Adrenal gland (tissue), 12 donors: ENCODE data around the gene RABL2A. TPM values are rescaled to one million over a fixed set of nuclear protein-coding genes. Genes with fewer than 3 reads are reported as not detected.
"Not testable (repeated sequence)": the region's sequence is repeated elsewhere in the genome, so short reads cannot be mapped to it uniquely, and the experiment has no call there.

Experiments
- DNase-seq, 7 donors: peaks; one replicate each; pipeline ENCODE4 v3.0.0-alpha.2; 2019 to 2020
- H3K27ac ChIP-seq, 5 donors: fragments of 200-600 bp; sonication (generic) in 4 of 5; 1 replicate in 3 of 5; 2 replicates in 2 of 5; pipeline versions ENCODE4 v1.5.1 to v1.8.0; 2016 to 2020; ENCODE audit warnings: mild to moderate bottlenecking in 1 of 5
- H3K27me3 ChIP-seq: fragments of 200-600 bp; 2 replicates; pipeline ENCODE4 v1.8.0; 2021
- H3K36me3 ChIP-seq, 2 donors: fragments of 200-600 bp; replicated peaks in 1 of 2; 1 replicate in 1 of 2; 2 replicates in 1 of 2; pipeline versions ENCODE4 v1.5.1 to v1.8.0; 2018 to 2022
- H3K4me1 ChIP-seq, 2 donors: fragments of 200-600 bp; replicated peaks in 1 of 2; 1 replicate in 1 of 2; 2 replicates in 1 of 2; pipeline versions ENCODE4 v1.5.1 to v1.8.0; 2018 to 2021
- H3K4me3 ChIP-seq, 4 donors: fragments of 200-600 bp; sonication (generic) in 3 of 4; one replicate each; pipeline ENCODE4 v1.5.1; 2016 to 2018
- H3K9me3 ChIP-seq, 3 donors: fragments of 200-600 bp; sonication (generic) in 1 of 3; replicated peaks in 1 of 3; 1 replicate in 2 of 3; 2 replicates in 1 of 3; pipeline versions ENCODE4 v1.5.1 to v1.8.0; 2016 to 2021
- CTCF ChIP-seq, 6 experiments: fragments of 450-650 bp in 4 of 6; fragments of 200-600 bp in 2 of 6; sonication (generic) in 1 of 6; IDR thresholded peaks; 1 replicate in 5 of 6; 2 replicates in 1 of 6; pipeline versions ENCODE4 v1.5.1 to v1.8.0; 2016 to 2021; ENCODE audit warnings: antibody characterized with exemption in 6 of 6, mild to moderate bottlenecking in 2 of 6, moderate library complexity in 1 of 6
- POLR2A ChIP-seq, 2 donors: fragments of 450-650 bp; IDR thresholded peaks; one replicate each; pipeline ENCODE4 v1.6.1; 2017; ENCODE audit warnings: antibody characterized with exemption in 2 of 2, mild to moderate bottlenecking in 2 of 2, moderate library complexity in 1 of 2
- WGBS, 4 donors: extraction: QIAGEN DNeasy Blood & Tissue Kit in 2 of 4; methylation state at CpG; one replicate each; pipeline versions ENCODE4 v1.1.5 to v1.1.7; 2013 to 2017; 5-methylcytosine and 5-hydroxymethylcytosine counted together
- intact Hi-C, 2 donors: fragments of 100-400 bp; cut with DNase I; formaldehyde crosslinking; loops; one replicate each; pipeline versions ENCODE4 v1.14.1 to v1.15.0; 2022 to 2023
- polyA plus RNA-seq, 3 donors: library from polyadenylated mRNA; stranded (reverse); fragments of 200-250 nt in 2 of 3; fragments of 350-450 nt in 1 of 3; fragmentation: Illumina TruSeq in 1 of 3; extraction: RNeasy Lipid Tissue Mini Kit (QIAGEN cat#74804) in 1 of 3; gene quantifications; one replicate each; pipeline ENCODE4 v1.2.3, GENCODE V29; 2013 to 2014
- total RNA-seq, 9 donors: library from RNA; depleted of rRNA in 4 of 9; stranded (reverse); fragments of >200 nt in 4 of 9; fragments of 120-200 nt in 1 of 9; fragmentation: NEBNext Ultra II Directional in 1 of 9; extraction: Animal tissue kit (Norgen Biotek cat#: 25700) in 1 of 9; gene quantifications; one replicate each; pipeline versions ENCODE4 v1.1.0 to v1.2.4, GENCODE V29; 2013 to 2023
- donor health status: healthy with polysubstance abuse.
- donor health status: Bipolar disorder and iron deficiency.
- donor health status: DM: yes; HTN: yes; CAD: no.
- donor health status: DM: no; HTN: no; CAD: no.
- donor health status: DM: no; HTN: no; CAD: no.
- donor health status: DM: yes; HTN: yes; CAD: no.

The RABL2A gene
- total and polyA plus RNA-seq, 12 donors, result 0.36 to 34.4 (median 10.6) TPM

DNA sequence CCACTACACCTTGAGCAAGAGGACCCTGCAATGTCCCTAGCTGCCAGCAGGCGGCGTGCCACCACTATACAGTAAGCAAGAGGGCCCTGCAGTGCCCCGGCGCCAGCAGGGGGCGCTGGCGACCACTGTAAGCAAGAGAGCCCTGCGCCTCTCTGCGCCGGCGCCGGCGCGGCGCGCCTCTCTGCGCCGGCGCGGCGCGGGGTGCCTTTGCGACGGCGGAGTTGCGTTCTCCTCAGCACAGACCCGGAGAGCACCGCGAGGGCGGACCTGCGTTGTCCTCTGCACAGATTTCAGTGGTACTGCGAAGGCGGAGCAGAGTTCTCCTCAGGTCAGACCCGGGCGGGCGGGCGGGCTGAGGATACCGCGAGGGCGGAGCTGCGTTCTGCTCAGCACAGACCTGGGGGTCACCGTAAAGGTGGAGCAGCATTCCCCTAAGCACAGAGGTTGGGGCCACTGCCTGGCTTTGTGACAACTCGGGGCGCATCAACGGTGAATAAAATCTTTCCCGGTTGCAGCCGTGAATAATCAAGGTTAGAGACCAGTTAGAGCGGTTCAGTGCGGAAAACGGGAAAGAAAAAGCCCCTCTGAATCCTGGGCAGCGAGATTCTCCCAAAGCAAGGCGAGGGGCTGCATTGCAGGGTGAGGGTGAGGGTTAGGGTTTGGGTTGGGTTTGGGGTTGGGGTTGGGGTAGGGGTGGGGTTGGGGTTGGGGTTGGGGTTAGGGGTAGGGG lies 24.9 kb upstream of the RABL2A start:
- 72 to 92% (median 86%) methylated on average over 33 to 50 of the region's 51 CpGs for WGBS, 4 donors
- H3K4me3 ChIP-seq, H3K27me3 ChIP-seq, intact Hi-C loops, H3K36me3 ChIP-seq, H3K9me3 ChIP-seq, H3K27ac ChIP-seq, H3K4me1 ChIP-seq: not testable (repeated sequence)
- peak in 6 of 7 donors; percentile 43 to 79 (median 60) for DNase-seq
- TF ChIP-seq CTCF (IDR thresholded peaks at IDR 0.05), result peak in 4 of 6 experiments; percentile 37 to 77 (median 53)

DNA sequence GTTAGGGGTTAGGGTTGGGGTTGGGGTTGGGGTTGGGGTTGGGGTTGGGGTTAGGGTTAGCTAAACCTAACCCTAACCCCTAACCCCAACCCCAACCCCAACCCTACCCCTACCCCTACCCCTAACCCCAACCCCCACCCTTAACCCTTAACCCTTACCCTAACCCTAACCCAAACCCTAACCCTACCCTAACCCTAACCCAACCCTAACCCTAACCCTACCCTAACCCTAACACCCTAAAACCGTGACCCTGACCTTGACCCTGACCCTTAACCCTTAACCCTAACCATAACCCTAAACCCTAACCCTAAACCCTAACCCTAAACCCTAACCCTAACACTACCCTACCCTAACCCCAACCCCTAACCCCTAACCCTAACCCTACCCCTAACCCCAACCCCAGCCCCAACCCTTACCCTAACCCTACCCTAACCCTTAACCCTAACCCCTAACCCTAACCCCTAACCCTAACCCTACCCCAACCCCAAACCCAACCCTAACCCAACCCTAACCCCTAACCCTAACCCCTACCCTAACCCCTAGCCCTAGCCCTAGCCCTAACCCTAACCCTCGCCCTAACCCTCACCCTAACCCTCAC lies 24.1 kb upstream of the RABL2A start:
- no peak for TF ChIP-seq POLR2A (IDR thresholded peaks at IDR 0.05)
- no peak for TF ChIP-seq CTCF (IDR thresholded peaks at IDR 0.05)

DNA sequence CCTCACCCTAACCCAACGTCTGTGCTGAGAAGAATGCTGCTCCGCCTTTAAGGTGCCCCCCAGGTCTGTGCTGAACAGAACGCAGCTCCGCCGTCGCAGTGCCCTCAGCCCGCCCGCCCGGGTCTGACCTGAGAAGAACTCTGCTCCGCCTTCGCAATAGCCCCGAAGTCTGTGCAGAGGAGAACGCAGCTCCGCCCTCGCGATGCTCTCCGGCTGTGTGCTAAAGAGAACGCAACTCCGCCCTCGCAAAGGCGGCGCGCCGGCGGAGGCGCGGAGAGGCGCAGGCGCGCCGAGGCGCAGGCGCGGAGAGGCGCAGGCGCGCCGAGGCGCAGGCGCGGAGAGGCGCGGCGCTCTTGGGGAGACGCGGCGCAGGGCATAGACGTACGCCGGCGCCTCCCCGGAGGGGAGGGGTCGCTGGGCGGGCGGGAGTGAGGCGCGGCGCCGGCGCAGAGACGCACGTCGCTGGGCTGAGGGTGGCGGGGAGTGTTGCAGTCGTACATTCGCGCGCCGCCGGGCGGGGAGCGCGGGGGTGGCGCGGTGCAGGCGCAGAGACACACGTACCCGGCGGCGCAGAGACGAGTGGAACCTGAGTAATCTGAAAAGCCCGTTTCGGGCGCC lies 23.5 kb upstream of the RABL2A start:
- intact Hi-C loops, H3K4me1 ChIP-seq, H3K9me3 ChIP-seq, H3K27me3 ChIP-seq, H3K36me3 ChIP-seq: not testable (repeated sequence)
- H3K4me3 ChIP-seq, result peak overlapping the region in 2 of 4 donors; percentile 43 to 79
- H3K27ac ChIP-seq, result peak overlapping the region; percentile 64 to 98 (median 85)
- 2 to 54% (median 13%) methylated on average over 1 to 84 of the region's 84 CpGs for WGBS, 4 donors
- peak; percentile 78 to 90 for TF ChIP-seq POLR2A (IDR thresholded peaks at IDR 0.05)
- DNase-seq, result peak; percentile 88 to 95 (median 92)

More for the DNA sequence above, 24.1 kb upstream of the RABL2A start:
- H3K27ac ChIP-seq, result peak overlapping the region in 4 of 5 donors; percentile 64 to 90 (median 78)
- peak in 2 of 7 donors; percentile 16 to 44 for DNase-seq
- no peaks in the 10 kb centered on the region for H3K9me3 ChIP-seq
- no peaks in the 10 kb centered on the region for H3K27me3 ChIP-seq
- H3K36me3 ChIP-seq, result no peaks in the 10 kb centered on the region
- H3K4me3 ChIP-seq, result peak overlapping the region in 2 of 4 donors; percentile 28 to 79
- no peaks in the 10 kb centered on the region for H3K4me1 ChIP-seq
- intact Hi-C loops, result no loop called here
- 22 to 62% (median 41%) methylated on average over 1 to 2 of the region's 2 CpGs for WGBS, 4 donors

DNA sequence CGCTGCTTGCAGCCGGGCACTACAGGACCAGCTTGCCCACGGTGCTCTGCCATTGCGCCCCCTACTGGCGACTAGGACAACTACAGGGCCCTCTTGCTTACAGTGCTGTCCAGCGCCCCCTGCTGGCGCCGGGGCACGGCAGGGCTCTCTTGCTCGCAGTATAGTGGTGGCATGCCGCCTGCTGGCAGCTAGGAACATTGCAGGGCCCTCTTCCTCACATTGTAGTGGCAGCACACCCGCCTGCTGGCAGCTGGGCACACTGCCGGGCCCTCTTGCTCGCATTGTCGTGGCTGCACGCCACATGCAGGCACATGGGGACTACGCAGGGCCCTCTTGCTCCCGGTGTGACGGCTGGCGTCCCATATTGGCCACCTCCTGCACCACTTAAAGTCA lies 23.0 kb upstream of the RABL2A start:
- peak; percentile 93 to 98 (median 96) for DNase-seq
- H3K4me1 ChIP-seq, intact Hi-C loops, H3K27me3 ChIP-seq, H3K36me3 ChIP-seq, H3K9me3 ChIP-seq: not testable (repeated sequence)
- H3K4me3 ChIP-seq, result peak overlapping the region in 2 of 4 donors; percentile 43 to 79
- WGBS, 4 donors, result 0 to 40% (median 12%) methylated on average over 1 to 20 of the region's 20 CpGs
- TF ChIP-seq POLR2A (IDR thresholded peaks at IDR 0.05) (peak in 1 of 2 donors; percentile 6), CTCF (IDR thresholded peaks at IDR 0.05) (peak; percentile 99 to 100 (median 100))
- H3K27ac ChIP-seq, result peak overlapping the region in 4 of 5 donors; percentile 41 to 98 (median 89)

GRCh38 chr2:113604661-113605060 lies 22.4 kb upstream of the RABL2A start:
- H3K4me3 ChIP-seq, H3K4me1 ChIP-seq, intact Hi-C loops, DNase-seq, H3K27me3 ChIP-seq, H3K9me3 ChIP-seq, H3K36me3 ChIP-seq: not testable (repeated sequence)
- peak overlapping the region in 2 of 5 donors; percentile 85 to 98 for H3K27ac ChIP-seq
- WGBS, 4 donors, result 72 to 76% (median 75%) methylated on average over 5 of the region's 5 CpGs

- DNase-seq, H3K36me3 ChIP-seq, intact Hi-C loops, H3K4me3 ChIP-seq, H3K4me1 ChIP-seq, H3K27ac ChIP-seq, H3K9me3 ChIP-seq, H3K27me3 ChIP-seq: not testable (repeated sequence)
- WGBS, 4 donors, result 60 to 76% (median 67%) methylated on average over 1 of the region's 1 CpG
These were observed 21.0 kb upstream of the RABL2A start for GRCh38 chr2:113606036-113606435.

DNA sequence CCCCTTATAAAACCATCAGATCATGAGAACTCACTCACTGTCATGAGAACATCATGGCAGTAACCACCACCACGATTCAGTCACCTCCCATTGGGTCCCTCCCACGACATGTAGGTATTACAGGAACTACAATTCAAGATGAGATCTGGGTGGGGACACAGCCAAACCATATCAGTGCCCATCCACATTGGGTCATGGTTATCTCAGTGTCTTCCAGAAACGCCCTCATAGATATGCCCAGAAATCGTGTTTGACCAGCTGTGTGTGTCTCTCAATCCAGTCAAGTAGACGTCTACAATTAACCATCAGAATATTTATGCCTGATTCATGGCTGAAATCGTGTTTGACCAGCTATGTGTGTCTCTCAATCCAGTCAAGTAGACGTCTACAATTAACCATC lies 17.2 kb upstream of the RABL2A start:
- H3K36me3 ChIP-seq, H3K27ac ChIP-seq, H3K9me3 ChIP-seq, DNase-seq, H3K4me3 ChIP-seq, H3K27me3 ChIP-seq, H3K4me1 ChIP-seq, intact Hi-C loops: not testable (repeated sequence)
- WGBS, 4 donors, result 85 to 93% (median 86%) methylated on average over 3 to 6 of the region's 7 CpGs; no CpG with 5 or more reads in 1 of the 4 donors
